Left ventricle myocardium superior (tissue), 1 donor: ENCODE measurements around the gene GPC6. TPM values are rescaled to one million over a fixed set of nuclear protein-coding genes. Genes with fewer than 3 reads are reported as not detected.

Source experiments
- ATAC-seq: fragments of 200-7000 bp; cut with Tn5 transposase; one replicate; pipeline ENCODE4 v1.9.1; 2020; ENCODE audit warnings: mild to moderate bottlenecking, moderate library complexity
- DNase-seq: peaks from one replicate; pipeline ENCODE4 v3.0.0-alpha.2; 2020
- intact Hi-C: fragments of 100-400 bp; cut with micrococcal nuclease; formaldehyde crosslinking; loops from one replicate; pipeline ENCODE4 v1.11.0; 2022
- total RNA-seq: library from RNA; stranded (reverse); fragmentation: NEBNext Ultra II Directional; extraction: Animal tissue kit (Norgen Biotek cat#: 25700); gene quantifications from one replicate; pipeline ENCODE4 v1.2.1, GENCODE V29; 2021
- donor health status: DM: no; HTN: yes; CAD: no; lungs with severe emphysema.

The GPC6 gene
- total RNA-seq, 1 donor from 2014 or later, result 1.6 TPM

DNA sequence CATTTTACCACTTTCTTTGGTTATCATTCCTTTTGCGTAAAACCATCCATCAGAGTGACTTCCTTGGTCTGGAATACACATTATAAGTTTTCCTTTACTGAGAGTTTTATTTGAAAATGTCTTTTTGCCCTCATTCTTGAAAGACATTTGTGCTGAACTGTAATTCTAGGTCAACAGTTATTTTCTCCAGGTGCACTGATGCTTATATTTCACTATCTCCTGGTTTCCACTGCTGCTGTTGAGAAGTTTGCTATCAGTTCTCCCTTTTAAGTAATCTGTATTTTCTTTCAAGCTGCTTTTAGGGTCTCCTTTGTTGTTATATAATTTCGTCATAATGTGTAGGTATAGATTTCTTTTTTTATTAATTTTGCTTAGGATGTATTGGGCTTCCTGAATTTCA, 1092.9 kb downstream of the GPC6 start:
- intact Hi-C loops, result no loop called here
- no peak for DNase-seq
- no peak for ATAC-seq

GRCh38 chr13:94322925-94323763, 1096.5 kb downstream of the GPC6 start:
- intact Hi-C loops, result no loop called here
- DNase-seq, result no peak
- ATAC-seq, result no peak

- ATAC-seq (no peak), DNase-seq (no peak)
- intact Hi-C loops, result no loop called here
Measured at GRCh38 chr13:94323764-94324758, 1097.5 kb downstream of the GPC6 start.

DNA sequence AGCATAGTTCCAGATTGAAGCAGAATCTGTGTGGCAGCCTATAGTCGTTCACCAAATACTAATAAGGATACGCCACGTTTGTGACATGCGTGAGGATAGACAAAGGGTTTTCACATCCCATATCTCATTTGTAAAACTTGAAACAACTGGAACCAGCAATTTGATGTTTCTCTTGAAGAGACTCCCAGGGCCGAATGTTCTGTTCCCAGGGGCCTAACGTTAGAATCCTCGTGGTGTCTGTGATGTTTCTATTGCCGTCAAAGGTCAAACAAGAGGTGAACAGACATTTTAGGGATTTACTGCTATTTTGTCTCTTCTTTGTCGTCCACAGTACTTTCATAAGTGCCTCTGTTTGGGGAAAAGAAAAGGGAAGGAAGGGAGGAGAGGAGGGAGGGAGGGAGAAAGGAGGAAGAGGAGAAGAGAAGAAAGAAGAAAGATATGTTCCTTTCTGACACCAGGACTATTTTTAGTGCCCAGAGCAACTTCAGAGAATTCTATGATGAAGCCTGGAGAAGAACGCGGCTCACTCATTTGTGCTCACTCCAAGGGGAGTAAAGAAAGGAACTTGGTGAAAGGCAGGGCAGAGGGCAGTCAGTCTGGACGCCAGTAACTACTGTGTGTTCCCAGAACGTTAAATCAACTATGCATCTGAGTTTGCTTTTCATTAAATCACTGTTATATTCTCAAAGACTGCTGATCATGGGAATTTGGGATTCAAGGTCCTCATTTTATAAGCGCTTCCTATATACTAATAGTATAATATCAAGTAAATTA, 1098.3 kb downstream of the GPC6 start:
- DNase-seq, result no peak
- no peak for ATAC-seq
- intact Hi-C loops, result no loop called here

- intact Hi-C loops, result no loop called here
- DNase-seq, result no peak
- peak; percentile 25 for ATAC-seq
Measured at GRCh38 chr13:94325650-94326049, 1099.0 kb downstream of the GPC6 start.

- no peak for ATAC-seq
- DNase-seq, result no peak
- intact Hi-C loops, result no loop called here
Measured at GRCh38 chr13:94327318-94327717, 1100.7 kb downstream of the GPC6 start.

DNA sequence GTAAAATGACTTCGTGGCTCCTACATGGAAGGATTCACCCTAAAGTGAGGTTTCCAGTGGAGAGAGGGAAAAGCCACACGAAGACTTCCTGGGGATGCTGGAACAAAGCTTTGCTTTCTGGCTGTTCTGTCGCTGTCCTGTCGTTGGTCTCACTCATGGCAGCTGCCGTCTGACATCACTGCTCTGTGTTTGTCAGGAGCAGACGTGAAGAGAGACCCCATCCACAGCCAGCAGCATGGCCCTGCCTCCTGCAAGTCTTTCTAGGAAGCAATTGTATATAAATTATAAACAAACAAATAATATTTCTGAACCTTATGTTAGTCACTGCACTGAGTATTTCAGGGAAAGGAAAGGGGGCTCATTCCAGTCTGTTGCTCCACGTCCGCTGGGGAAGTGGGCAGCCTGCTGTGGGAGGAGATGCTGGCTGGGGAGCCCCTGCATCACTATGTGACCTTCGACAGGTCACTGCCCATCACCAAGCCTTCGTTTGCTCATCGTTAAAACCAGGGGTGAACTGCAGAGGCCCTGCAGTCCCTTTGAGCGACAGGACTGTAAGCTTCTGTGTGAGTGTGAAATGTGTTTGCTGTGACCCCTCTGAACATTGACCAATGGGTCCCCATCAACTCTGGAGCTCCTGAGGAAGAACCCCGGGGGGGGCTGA, 1101.9 kb downstream of the GPC6 start:
- no peak for ATAC-seq
- no peak for DNase-seq
- intact Hi-C loops, result no loop called here

- intact Hi-C loops, result no loop called here
- ATAC-seq (peak; percentile 80), DNase-seq (peak; percentile 43)
Measured at GRCh38 chr13:94329277-94329676, 1102.7 kb downstream of the GPC6 start.

GRCh38 chr13:94329754-94330551, 1103.3 kb downstream of the GPC6 start:
- DNase-seq (no peak), ATAC-seq (peak; percentile 89)
- intact Hi-C loops, result no loop called here

- DNase-seq, result no peak
- intact Hi-C loops, result no loop called here
- ATAC-seq, result no peak
Measured at GRCh38 chr13:94330552-94331071, 1104.0 kb downstream of the GPC6 start.

DNA sequence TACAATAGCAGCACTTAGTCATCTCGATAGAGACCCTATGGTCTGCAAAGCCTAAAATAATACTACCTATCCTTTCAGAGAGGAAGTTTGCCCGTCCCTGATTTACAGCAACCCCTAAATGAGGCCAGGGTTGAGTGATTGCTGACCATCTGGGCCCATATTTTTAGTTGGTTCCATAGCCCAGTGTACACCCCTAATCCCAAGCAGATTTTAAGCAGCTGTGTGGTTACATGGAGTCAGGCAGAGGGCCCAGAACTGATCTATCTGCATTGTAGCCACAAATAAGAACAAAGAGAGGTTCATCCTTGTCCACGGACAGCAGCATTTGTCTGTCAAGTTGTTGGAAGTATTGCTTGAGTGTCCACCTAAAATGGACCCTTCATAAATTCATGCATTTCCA, 1104.7 kb downstream of the GPC6 start:
- ATAC-seq, result no peak
- intact Hi-C loops, result no loop called here

DNA sequence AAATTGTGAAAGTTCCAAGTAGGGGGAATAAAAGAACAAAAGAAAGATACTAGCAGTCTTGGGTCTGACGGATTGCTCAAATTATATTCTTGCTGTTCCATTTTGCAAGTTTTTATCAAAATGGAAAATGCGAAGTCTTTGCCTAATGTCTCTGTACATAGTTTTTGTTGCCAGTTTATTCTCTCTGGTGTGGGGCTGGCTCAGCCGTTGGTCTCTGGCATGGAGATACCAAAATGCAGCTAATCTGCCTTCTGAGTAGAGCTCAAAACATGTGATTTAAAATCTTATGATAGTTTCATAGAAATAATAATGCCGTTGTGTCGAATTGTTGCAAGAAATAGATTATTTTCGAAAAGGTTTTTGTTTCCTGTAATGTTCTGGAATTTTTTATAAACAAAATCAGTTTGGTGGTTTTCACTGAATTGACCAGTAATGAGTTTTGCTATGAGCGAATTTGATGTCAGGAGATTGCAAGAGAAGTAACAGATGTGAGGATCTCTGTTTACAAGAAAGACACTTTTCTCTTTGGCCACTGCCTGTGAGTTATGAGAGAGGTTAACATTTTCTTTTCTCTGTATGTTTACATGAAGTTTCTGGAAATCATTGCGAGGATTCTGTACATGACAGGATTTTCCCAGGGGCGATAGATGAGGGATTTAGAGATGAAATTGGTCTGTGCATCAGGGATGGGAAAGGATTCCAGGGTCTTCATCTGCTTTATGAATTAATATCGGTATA, 1105.9 kb downstream of the GPC6 start:
- no peak for ATAC-seq
- intact Hi-C loops, result no loop called here

More for the DNA sequence above, 1104.7 kb downstream of the GPC6 start:
- DNase-seq, result no peak

DNA sequence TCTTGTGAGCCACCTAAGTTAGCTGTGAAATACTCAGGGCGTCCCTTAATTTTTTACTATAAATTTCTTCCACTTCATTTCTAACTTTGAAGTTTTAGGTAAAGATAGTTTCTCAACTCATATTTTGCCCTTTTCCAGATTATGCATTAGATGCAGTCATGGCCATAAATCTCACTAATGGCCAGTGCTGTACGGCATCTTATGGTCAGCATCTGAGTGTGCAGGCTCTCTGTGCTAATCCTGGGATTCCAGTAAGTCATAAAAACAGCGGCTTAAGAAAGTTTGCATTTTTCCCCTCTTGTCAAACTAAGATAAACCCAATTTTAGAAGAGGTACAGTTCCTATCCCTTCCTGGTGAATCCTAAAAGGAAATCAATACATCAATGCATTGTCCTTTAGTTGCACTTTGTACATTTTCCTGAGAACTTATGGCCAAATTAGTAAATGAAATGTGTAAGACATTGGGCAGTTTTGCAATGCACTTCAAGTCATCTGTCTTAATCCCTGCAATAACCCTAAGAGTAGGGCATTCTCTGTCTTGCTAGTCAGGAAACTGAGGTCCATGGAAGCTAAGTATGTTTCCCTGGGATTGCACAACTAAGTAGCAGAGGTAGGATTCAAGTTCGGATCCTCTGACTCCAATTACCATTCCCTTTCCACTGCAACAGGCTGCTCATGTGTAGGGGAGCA, 1106.7 kb downstream of the GPC6 start:
- ATAC-seq (no peak), DNase-seq (no peak)
- intact Hi-C loops, result no loop called here

More for the DNA sequence above, 1105.9 kb downstream of the GPC6 start:
- no peak for DNase-seq

GRCh38 chr13:94335761-94336526, 1109.3 kb downstream of the GPC6 start:
- peak; percentile 17 for ATAC-seq
- no peak for DNase-seq
- intact Hi-C loops, result no loop called here

GRCh38 chr13:94339116-94339687, 1112.6 kb downstream of the GPC6 start:
- intact Hi-C loops, result no loop called here
- no peak for DNase-seq

More at GRCh38 chr13:94339116-94339687, 1112.6 kb downstream of the GPC6 start:
- ATAC-seq, result no peak
